H1 (cell line): ENCODE data around the gene ASB3. TPM values are rescaled to one million over a fixed set of nuclear protein-coding genes. Genes with fewer than 3 reads are reported as not detected.

ENCODE experiments used
- BCL11A ChIP-seq, 2 experiments: IDR thresholded peaks; one replicate each; pipeline ENCODE4 v1.6.1; 2011; ENCODE audit warnings: low read depth in 2 of 2, low read length in 2 of 2, mild to moderate bottlenecking in 2 of 2
- GABPA ChIP-seq: IDR thresholded peaks from 2 replicates; pipeline ENCODE4 v1.6.1; 2011; ENCODE audit warnings: mild to moderate bottlenecking, low read length, moderate library complexity, borderline replicate concordance; ENCODE audit not compliant: insufficient read depth
- GTF2F1 ChIP-seq: IDR thresholded peaks from 2 replicates; pipeline ENCODE4 v1.6.1; 2012; ENCODE audit warnings: low read depth, low read length, improper control_type of control experiment, borderline replicate concordance
- KDM4A ChIP-seq: IDR thresholded peaks from one replicate; pipeline ENCODE4 v1.7.1; 2012; ENCODE audit warnings: low read depth, mild to moderate bottlenecking, moderate library complexity, low read length, inconsistent platforms; ENCODE audit not compliant: severe bottlenecking
- POLR2A ChIP-seq, 2 experiments: IDR thresholded peaks; 1 replicate in 1 of 2; 2 replicates in 1 of 2; pipeline ENCODE4 v1.6.1; 2011; ENCODE audit warnings: low read depth in 2 of 2, low read length in 2 of 2, mild to moderate bottlenecking in 2 of 2; ENCODE audit errors: control extremely low read depth in 1 of 2
- RAD21 ChIP-seq, 2 experiments: IDR thresholded peaks in 1 of 2; conservative IDR thresholded peaks in 1 of 2; 2 replicates each; pipeline ENCODE4 v1.6.1; 2011; ENCODE audit warnings: low read depth in 2 of 2, low read length in 2 of 2, improper control_type of control experiment in 1 of 2, inconsistent platforms in 1 of 2, mild to moderate bottlenecking in 1 of 2, moderate library complexity in 1 of 2
- SP1 ChIP-seq: IDR thresholded peaks from 2 replicates; pipeline ENCODE4 v1.6.1; 2011; ENCODE audit warnings: low read depth, low read length
- TBP ChIP-seq: IDR thresholded peaks from 2 replicates; pipeline ENCODE4 v1.6.1; 2011; ENCODE audit warnings: low read depth, low read length, improper control_type of control experiment
- TCF12 ChIP-seq: IDR thresholded peaks from 2 replicates; pipeline ENCODE4 v1.6.1; 2011; ENCODE audit warnings: low read depth, mild to moderate bottlenecking, low read length
- polyA plus RNA-seq, 7 experiments: library from polyadenylated mRNA; depleted of rRNA in 3 of 7; stranded (reverse) in 5 of 7; unstranded in 2 of 7; fragments of >200 nt in 5 of 7; fragments of 200-250 nt in 2 of 7; gene quantifications; 1 replicate in 5 of 7; 2 replicates in 1 of 7; 4 replicates in 1 of 7; pipeline versions ENCODE4 v1.2.1 to v1.2.3, GENCODE V29; 2011 to 2013; ENCODE audit warnings: missing spikeins in 2 of 7, mixed read lengths in 2 of 7
- total RNA-seq: library from RNA; stranded (reverse); fragmentation: NEBNext Ultra II Directional; extraction: Animal tissue kit (Norgen Biotek cat#: 25700); gene quantifications from 2 replicates; pipeline ENCODE4 v1.2.1, GENCODE V29; 2021

ASB3 gene
- total and polyA plus RNA-seq, 2 of the 8 experiments (the other 6 are each of a cell fraction or from before 2014, with no cell fraction given): 22.6 to 25.4 TPM

- TF ChIP-seq BCL11A (IDR thresholded peaks at IDR 0.05; ENCODE audit: low read depth in 2 of 2, low read length in 2 of 2) (no peak), POLR2A (IDR thresholded peaks at IDR 0.05; ENCODE audit: control extremely low read depth in 1 of 2, low read depth in 2 of 2, low read length in 2 of 2) (no peak), GABPA (no peak), TCF12 (no peak), RAD21 (IDR thresholded peaks at IDR 0.05 in 1 of 2, conservative IDR thresholded peaks at IDR 0.05 in 1 of 2; ENCODE audit: low read depth in 2 of 2, low read length in 2 of 2) (no peak), GTF2F1 (no peak), TBP (no peak), SP1 (no peak), KDM4A (no peak)
Measured at GRCh38 chr2:53635694-53636093, 151.1 kb downstream of the ASB3 start (continued).
